Nephron (organoid): Measurements from ENCODE around the gene CFDP1.
"Not testable (repeated sequence)": the region's sequence is repeated elsewhere in the genome, so short reads cannot be mapped to it uniquely, and the experiment has no call there.

Experiments used
- H3K27ac Mint-ChIP-seq, 3 experiments: 2 replicates each; pipeline ENCODE4 v1.8.0; 2020; ENCODE audit warnings: mixed read lengths in 3 of 3, mild to moderate bottlenecking in 2 of 3, moderate library complexity in 1 of 3
- H3K27me3 Mint-ChIP-seq: 2 replicates; pipeline ENCODE4 v1.8.0; 2021; ENCODE audit warnings: low read depth, mild to moderate bottlenecking, moderate library complexity, mixed read lengths
- H3K36me3 Mint-ChIP-seq: 2 replicates; pipeline ENCODE4 v1.8.0; 2020; ENCODE audit warnings: low read depth, mixed read lengths
- H3K4me1 Mint-ChIP-seq: 2 replicates; pipeline ENCODE4 v1.8.0; 2020; ENCODE audit warnings: mixed read lengths
- H3K4me3 Mint-ChIP-seq, 3 experiments: 2 replicates each; pipeline ENCODE4 v1.8.0; 2020; ENCODE audit warnings: mild to moderate bottlenecking in 3 of 3, mixed read lengths in 3 of 3, moderate library complexity in 2 of 3
- H3K9me3 Mint-ChIP-seq: 2 replicates; pipeline ENCODE4 v1.8.0; 2020; ENCODE audit warnings: mixed read lengths
- TF ChIP-seq, protein P1 (sequence below), 3 experiments: fragments of 200-600 bp; sonication (generic); IDR thresholded peaks; one replicate each; pipeline ENCODE4 v1.5.0; 2021; ENCODE audit warnings: antibody characterized with exemption in 3 of 3; ENCODE audit not compliant: unreplicated experiment in 3 of 3

CFDP1 gene

DNA sequence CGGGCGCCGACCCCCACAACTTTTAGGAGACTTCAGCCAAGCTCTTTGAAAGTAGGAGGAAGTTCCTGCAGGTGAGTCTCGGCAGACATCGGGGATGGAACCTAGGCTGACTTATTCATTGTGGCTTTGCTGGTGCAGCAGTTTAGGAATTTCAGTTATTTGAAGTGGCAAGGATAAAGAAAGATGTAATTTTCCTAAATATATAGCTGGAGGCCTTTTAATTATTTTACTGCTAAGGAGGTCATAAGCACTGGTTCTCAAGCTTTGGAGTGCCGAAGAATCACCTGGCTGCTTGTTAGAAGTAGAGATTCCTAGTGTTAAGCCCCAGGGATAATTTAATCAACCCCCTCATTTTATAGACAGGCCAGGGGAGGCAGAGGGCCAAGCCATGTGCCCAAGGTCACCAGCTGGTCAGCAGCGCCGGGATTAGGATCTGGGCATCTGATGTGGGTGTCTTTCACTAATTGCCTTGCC, 152.9 kb downstream of the CFDP1 start:
- TF ChIP-seq, protein P1, sequence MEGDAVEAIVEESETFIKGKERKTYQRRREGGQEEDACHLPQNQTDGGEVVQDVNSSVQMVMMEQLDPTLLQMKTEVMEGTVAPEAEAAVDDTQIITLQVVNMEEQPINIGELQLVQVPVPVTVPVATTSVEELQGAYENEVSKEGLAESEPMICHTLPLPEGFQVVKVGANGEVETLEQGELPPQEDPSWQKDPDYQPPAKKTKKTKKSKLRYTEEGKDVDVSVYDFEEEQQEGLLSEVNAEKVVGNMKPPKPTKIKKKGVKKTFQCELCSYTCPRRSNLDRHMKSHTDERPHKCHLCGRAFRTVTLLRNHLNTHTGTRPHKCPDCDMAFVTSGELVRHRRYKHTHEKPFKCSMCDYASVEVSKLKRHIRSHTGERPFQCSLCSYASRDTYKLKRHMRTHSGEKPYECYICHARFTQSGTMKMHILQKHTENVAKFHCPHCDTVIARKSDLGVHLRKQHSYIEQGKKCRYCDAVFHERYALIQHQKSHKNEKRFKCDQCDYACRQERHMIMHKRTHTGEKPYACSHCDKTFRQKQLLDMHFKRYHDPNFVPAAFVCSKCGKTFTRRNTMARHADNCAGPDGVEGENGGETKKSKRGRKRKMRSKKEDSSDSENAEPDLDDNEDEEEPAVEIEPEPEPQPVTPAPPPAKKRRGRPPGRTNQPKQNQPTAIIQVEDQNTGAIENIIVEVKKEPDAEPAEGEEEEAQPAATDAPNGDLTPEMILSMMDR (IDR thresholded peaks at IDR 0.05; ENCODE audit: unreplicated experiment in 3 of 3), result no peak
- Mint-ChIP-seq H3K4me1 (peaks cover 5% of the 10 kb centered on the region), H3K27ac (peak overlapping the region in 1 of 3 experiments; percentile 22), H3K27me3 (no peaks in the 10 kb centered on the region), H3K36me3 (peaks cover 11% of the 10 kb centered on the region), H3K9me3 (no peaks in the 10 kb centered on the region), H3K4me3 (no peak overlapping the region)

DNA sequence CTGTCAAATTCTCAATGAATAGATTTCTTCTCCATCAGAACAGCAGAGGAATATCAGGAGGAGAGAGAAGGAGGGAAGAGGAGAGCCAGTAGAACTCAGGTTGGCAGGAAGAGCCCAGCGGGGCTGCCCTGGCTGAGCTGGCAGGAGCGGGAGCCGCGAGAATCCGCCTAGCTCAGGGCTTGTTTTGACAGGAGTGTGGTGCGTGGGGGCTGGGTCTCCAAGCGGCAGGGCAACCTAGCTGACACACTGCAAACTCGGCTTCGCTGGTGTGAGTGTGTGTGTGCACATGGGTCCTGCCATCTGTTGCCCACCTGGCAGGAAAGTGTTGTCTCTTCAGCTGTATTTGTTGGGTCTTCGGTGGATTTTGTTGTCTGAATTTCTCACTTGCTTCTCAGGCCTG, 154.0 kb downstream of the CFDP1 start:
- H3K9me3 Mint-ChIP-seq, result no peaks in the 10 kb centered on the region

DNA sequence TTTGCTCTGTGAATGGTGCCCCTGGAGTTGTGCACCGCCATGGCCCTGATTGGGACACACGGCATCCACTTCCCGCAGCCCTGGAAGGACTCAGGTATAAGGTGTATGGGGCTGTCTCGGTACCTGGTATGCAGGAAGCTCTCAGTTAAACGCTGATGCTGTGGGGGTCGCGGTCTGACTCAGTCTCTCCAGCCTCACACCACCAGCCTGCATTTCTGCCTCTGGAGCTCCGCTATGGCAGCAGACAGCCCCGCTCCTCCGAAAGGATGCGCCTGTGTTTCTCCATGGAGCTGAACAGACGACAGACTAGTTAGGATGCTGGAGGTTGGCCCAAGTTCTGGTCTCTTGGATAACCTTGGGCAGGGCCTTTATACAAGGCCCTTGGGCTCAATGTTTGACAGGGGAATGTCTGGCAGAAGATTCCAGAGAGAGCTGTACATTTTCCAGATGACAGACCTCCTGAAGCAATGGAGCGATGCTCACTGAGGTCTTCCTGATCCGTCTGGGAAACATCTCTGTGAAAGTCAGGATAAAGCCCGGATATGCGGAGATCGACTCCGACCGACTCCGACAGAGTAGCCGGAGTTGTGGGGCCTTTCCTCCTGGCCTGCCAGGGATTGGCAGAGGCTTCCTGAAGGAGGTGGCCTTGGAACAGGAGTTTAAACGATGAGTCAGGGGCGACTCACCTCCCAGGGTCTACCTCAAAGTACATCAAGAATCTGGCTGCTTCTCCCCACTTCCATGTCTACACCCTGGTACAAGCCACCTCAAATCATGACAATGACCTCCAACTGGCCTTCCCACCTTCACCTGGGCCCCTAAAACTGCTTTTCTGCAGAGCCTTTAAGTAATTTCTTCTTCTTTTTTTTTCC, 160.0 kb downstream of the CFDP1 start:
- Mint-ChIP-seq H3K4me1 (peaks cover 4% of the 10 kb centered on the region), H3K27me3 (no peaks in the 10 kb centered on the region), H3K9me3 (no peaks in the 10 kb centered on the region), H3K36me3 (no peaks in the 10 kb centered on the region), H3K4me3 (no peak overlapping the region), H3K27ac (no peak overlapping the region)
- TF ChIP-seq, protein P1 (IDR thresholded peaks at IDR 0.05; ENCODE audit: unreplicated experiment in 3 of 3), result no peak

More for the DNA sequence above, 154.0 kb downstream of the CFDP1 start:
- Mint-ChIP-seq H3K36me3 (peaks cover 4% of the 10 kb centered on the region), H3K27me3 (no peaks in the 10 kb centered on the region), H3K4me1 (peaks cover 5% of the 10 kb centered on the region), H3K27ac (peak overlapping the region in 2 of 3 experiments; percentile 32 to 64), H3K4me3 (peak overlapping the region in 1 of 3 experiments; percentile 61)
- TF ChIP-seq, protein P1 (IDR thresholded peaks at IDR 0.05; ENCODE audit: unreplicated experiment in 3 of 3), result no peak

DNA sequence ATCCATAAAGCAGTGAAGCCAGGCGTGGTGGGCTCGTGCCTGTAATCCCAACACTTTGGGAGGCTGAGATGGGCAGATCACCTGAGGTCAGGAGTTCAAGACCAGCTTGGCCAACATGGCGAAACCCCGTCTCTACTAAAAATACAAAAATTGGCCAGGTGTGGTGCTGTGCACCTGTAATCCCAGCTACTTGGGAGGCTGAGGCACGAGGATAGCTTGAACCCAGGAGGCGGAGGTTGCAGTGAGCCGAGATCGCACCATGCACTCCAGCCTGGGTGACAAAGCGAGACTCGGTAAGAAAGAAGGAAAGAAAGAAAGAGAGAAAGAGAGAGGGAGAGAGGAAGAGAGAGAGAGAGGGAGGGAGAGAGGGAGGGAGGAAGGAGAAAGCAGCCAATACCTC, 160.7 kb downstream of the CFDP1 start:
- not testable (repeated sequence) for H3K36me3 Mint-ChIP-seq, H3K9me3 Mint-ChIP-seq, H3K27ac Mint-ChIP-seq, H3K27me3 Mint-ChIP-seq, H3K4me1 Mint-ChIP-seq, H3K4me3 Mint-ChIP-seq

DNA sequence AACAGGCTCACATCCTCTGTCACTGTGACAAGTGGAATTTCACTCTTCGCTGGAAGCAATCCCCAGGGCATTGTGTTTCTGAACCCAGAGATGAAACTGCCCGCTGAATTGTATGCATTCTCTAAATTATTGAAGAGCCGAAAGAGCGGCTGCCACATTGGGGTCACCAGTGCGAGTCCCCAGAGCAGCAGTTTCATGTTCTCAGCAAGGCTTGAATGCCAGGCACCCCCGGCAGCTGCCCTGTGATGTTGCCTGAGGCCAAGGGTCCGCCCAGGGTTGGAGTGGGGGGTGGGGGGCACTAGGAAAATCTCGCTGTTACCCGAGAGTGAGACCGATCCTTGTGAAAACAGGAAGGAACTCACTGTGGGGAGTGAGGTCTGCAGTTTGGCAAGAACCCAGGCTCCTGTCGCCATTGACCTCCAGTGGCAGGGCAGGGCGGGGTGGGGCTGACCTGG, 161.2 kb downstream of the CFDP1 start:
- Mint-ChIP-seq H3K9me3 (no peaks in the 10 kb centered on the region), H3K27me3 (no peaks in the 10 kb centered on the region), H3K27ac (no peak overlapping the region), H3K36me3 (no peaks in the 10 kb centered on the region), H3K4me1 (peaks cover 4% of the 10 kb centered on the region), H3K4me3 (no peak overlapping the region)
- TF ChIP-seq, protein P1 (IDR thresholded peaks at IDR 0.05; ENCODE audit: unreplicated experiment in 3 of 3), result no peak

DNA sequence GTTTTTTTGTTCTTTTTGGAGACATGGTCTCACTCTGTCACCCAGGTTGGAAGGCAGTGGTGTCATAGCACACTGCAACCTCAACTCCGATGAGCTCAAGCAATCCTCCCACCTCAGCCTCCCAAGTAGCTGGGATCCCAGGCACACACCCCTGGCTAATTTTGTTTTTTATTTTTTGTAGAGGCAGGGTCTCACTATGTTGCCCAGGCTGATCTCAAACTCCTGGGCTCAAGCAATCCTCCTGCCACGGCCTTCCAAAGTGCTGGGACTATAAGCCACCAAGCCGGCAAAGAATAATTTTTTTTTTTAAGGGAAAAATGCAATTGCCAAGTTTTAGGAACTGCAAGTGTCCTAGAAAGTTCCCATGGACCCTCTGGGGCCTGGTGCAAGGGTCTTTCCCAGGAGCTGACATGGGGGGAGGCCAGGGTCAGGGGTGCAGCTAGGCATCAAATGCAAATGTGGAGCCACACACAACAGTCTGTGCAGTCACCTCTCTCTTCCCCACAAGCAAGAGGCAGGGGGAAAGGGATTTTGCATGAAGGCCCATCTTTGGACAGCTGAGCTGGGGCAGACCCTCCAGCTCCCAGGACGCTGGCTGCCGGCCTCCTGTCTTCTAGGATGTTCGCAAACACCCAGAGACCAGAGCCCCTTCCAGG, 161.7 kb downstream of the CFDP1 start:
- peak overlapping the region in 1 of 3 experiments; percentile 20 for H3K4me3 Mint-ChIP-seq
- no peaks in the 10 kb centered on the region for H3K9me3 Mint-ChIP-seq
- H3K36me3 Mint-ChIP-seq, result no peaks in the 10 kb centered on the region
- peak overlapping the region in 1 of 3 experiments; percentile 40 for H3K27ac Mint-ChIP-seq
- no peaks in the 10 kb centered on the region for H3K27me3 Mint-ChIP-seq
- TF ChIP-seq, protein P1 (IDR thresholded peaks at IDR 0.05; ENCODE audit: unreplicated experiment in 3 of 3), result no peak
- peaks cover 5% of the 10 kb centered on the region for H3K4me1 Mint-ChIP-seq

DNA sequence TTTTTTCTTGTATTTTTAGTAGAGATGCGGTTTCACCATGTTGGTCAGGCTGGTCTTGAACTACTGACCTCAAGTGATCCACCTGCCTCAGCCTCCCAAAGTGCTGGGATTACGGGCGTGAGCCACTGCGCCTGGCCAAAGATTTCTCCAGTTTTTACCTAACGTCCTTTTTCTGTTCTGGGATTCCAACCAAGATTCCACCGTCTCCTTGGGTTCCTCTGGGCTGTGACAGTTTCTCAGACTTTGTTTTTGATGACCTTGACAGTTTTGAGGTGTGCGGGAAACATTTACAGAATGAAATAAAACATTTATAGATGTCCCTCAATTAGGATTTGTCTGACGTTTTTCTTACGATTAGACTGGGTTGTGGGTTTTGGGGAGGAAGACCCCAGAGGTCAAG, 163.9 kb downstream of the CFDP1 start:
- H3K27me3 Mint-ChIP-seq, H3K36me3 Mint-ChIP-seq, H3K9me3 Mint-ChIP-seq: not testable (repeated sequence)
- peak overlapping the region; percentile 35 to 69 (median 61) for H3K4me3 Mint-ChIP-seq
- H3K4me1 Mint-ChIP-seq, result peaks cover 13% of the 10 kb centered on the region
- peak overlapping the region; percentile 53 to 84 (median 74) for H3K27ac Mint-ChIP-seq
